ENCODE data around the gene TMEM214. TPM values are rescaled to one million over a fixed set of nuclear protein-coding genes. Genes with fewer than 3 reads are reported as not detected.

TMEM214 gene
- total and polyA plus RNA-seq, 2 of the 8 experiments (the other 6 are each of a cell fraction or from before 2014, with no cell fraction given), result 49.7 to 71.0 TPM

DNA sequence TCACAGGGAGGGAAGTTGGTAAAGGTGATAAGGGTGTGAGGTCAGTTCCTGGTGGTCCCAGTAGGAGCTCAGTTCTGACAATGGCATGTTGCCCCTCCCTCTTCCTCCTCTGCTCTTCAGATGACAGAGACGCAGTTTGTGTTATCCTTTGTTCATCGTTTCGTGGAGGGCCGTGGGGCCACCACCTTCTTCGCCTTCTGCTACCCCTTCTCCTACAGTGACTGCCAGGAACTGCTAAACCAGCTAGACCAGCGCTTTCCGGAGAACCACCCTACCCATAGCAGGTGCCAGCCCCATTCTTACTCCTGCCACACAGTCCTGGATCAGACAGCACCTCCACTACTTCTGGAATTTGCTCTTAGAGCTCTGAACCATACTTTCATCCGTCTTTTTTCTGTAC, 21.0 kb downstream of the TMEM214 start (continued):
- TF ChIP-seq, protein P1, sequence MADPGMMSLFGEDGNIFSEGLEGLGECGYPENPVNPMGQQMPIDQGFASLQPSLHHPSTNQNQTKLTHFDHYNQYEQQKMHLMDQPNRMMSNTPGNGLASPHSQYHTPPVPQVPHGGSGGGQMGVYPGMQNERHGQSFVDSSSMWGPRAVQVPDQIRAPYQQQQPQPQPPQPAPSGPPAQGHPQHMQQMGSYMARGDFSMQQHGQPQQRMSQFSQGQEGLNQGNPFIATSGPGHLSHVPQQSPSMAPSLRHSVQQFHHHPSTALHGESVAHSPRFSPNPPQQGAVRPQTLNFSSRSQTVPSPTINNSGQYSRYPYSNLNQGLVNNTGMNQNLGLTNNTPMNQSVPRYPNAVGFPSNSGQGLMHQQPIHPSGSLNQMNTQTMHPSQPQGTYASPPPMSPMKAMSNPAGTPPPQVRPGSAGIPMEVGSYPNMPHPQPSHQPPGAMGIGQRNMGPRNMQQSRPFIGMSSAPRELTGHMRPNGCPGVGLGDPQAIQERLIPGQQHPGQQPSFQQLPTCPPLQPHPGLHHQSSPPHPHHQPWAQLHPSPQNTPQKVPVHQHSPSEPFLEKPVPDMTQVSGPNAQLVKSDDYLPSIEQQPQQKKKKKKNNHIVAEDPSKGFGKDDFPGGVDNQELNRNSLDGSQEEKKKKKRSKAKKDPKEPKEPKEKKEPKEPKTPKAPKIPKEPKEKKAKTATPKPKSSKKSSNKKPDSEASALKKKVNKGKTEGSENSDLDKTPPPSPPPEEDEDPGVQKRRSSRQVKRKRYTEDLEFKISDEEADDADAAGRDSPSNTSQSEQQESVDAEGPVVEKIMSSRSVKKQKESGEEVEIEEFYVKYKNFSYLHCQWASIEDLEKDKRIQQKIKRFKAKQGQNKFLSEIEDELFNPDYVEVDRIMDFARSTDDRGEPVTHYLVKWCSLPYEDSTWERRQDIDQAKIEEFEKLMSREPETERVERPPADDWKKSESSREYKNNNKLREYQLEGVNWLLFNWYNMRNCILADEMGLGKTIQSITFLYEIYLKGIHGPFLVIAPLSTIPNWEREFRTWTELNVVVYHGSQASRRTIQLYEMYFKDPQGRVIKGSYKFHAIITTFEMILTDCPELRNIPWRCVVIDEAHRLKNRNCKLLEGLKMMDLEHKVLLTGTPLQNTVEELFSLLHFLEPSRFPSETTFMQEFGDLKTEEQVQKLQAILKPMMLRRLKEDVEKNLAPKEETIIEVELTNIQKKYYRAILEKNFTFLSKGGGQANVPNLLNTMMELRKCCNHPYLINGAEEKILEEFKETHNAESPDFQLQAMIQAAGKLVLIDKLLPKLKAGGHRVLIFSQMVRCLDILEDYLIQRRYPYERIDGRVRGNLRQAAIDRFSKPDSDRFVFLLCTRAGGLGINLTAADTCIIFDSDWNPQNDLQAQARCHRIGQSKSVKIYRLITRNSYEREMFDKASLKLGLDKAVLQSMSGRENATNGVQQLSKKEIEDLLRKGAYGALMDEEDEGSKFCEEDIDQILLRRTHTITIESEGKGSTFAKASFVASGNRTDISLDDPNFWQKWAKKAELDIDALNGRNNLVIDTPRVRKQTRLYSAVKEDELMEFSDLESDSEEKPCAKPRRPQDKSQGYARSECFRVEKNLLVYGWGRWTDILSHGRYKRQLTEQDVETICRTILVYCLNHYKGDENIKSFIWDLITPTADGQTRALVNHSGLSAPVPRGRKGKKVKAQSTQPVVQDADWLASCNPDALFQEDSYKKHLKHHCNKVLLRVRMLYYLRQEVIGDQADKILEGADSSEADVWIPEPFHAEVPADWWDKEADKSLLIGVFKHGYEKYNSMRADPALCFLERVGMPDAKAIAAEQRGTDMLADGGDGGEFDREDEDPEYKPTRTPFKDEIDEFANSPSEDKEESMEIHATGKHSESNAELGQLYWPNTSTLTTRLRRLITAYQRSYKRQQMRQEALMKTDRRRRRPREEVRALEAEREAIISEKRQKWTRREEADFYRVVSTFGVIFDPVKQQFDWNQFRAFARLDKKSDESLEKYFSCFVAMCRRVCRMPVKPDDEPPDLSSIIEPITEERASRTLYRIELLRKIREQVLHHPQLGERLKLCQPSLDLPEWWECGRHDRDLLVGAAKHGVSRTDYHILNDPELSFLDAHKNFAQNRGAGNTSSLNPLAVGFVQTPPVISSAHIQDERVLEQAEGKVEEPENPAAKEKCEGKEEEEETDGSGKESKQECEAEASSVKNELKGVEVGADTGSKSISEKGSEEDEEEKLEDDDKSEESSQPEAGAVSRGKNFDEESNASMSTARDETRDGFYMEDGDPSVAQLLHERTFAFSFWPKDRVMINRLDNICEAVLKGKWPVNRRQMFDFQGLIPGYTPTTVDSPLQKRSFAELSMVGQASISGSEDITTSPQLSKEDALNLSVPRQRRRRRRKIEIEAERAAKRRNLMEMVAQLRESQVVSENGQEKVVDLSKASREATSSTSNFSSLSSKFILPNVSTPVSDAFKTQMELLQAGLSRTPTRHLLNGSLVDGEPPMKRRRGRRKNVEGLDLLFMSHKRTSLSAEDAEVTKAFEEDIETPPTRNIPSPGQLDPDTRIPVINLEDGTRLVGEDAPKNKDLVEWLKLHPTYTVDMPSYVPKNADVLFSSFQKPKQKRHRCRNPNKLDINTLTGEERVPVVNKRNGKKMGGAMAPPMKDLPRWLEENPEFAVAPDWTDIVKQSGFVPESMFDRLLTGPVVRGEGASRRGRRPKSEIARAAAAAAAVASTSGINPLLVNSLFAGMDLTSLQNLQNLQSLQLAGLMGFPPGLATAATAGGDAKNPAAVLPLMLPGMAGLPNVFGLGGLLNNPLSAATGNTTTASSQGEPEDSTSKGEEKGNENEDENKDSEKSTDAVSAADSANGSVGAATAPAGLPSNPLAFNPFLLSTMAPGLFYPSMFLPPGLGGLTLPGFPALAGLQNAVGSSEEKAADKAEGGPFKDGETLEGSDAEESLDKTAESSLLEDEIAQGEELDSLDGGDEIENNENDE (IDR thresholded peaks at IDR 0.05; ENCODE audit: insufficient replicate concordance, low read length), result no peak
- no peak for TF ChIP-seq CHD2 (IDR thresholded peaks at IDR 0.05; ENCODE audit: low read length)
- no peak for TF ChIP-seq EZH2 (IDR thresholded peaks at IDR 0.05; ENCODE audit: low read depth, low read length, severe bottlenecking)

Measured in H1 (cell line).